ENCODE data around the gene SIGLEC12.
"Not testable (repeated sequence)": the region's sequence is repeated elsewhere in the genome, so short reads cannot be mapped to it uniquely, and the experiment has no call there.

SIGLEC12 gene

GRCh38 chr19:51521781-51522180 is 20.2 kb upstream of the SIGLEC12 start:
- DNase-seq (ENCODE audit: low spot score) = peak; percentile 29

GRCh38 chr19:51521357-51521756 is 19.8 kb upstream of the SIGLEC12 start:
- no peak for DNase-seq (ENCODE audit: low spot score)

GRCh38 chr19:51520728-51521127 is 19.1 kb upstream of the SIGLEC12 start:
- DNase-seq (ENCODE audit: low spot score) = no peak

- DNase-seq (ENCODE audit: low spot score) = peak; percentile 40
Measured at GRCh38 chr19:51514866-51515481, 13.4 kb upstream of the SIGLEC12 start.

GRCh38 chr19:51513968-51514367 is 12.4 kb upstream of the SIGLEC12 start:
- no peak for DNase-seq (ENCODE audit: low spot score)

- no peak for DNase-seq (ENCODE audit: low spot score)
Measured at GRCh38 chr19:51511353-51511752, 9.8 kb upstream of the SIGLEC12 start.

GRCh38 chr19:51509823-51510660 is 8.4 kb upstream of the SIGLEC12 start:
- no peak for DNase-seq (ENCODE audit: low spot score)

GRCh38 chr19:51508059-51508733 is 6.6 kb upstream of the SIGLEC12 start:
- DNase-seq (ENCODE audit: low spot score) = no peak

- no peak for DNase-seq (ENCODE audit: low spot score)
Measured at GRCh38 chr19:51507640-51508058, 6.0 kb upstream of the SIGLEC12 start.

- no peak for DNase-seq (ENCODE audit: low spot score)
Measured at GRCh38 chr19:51507192-51507591, 5.6 kb upstream of the SIGLEC12 start.

- no peak for DNase-seq (ENCODE audit: low spot score)
Measured at GRCh38 chr19:51505904-51506303, 4.3 kb upstream of the SIGLEC12 start.

- DNase-seq (ENCODE audit: low spot score) = no peak
Measured at GRCh38 chr19:51503896-51504295, 2.3 kb upstream of the SIGLEC12 start.

GRCh38 chr19:51503286-51503817 is 1.8 kb upstream of the SIGLEC12 start:
- DNase-seq (ENCODE audit: low spot score) = peak; percentile 7

GRCh38 chr19:51500931-51501330 is 669 bp downstream of the SIGLEC12 start:
- not testable (repeated sequence) for DNase-seq (ENCODE audit: low spot score)

GRCh38 chr19:51497666-51498065 is 3.9 kb downstream of the SIGLEC12 start:
- no peak for DNase-seq (ENCODE audit: low spot score)

- peak; percentile 44 for DNase-seq (ENCODE audit: low spot score)
Measured at GRCh38 chr19:51493776-51494175, 7.8 kb downstream of the SIGLEC12 start.

- DNase-seq (ENCODE audit: low spot score) = no peak
Measured at GRCh38 chr19:51491586-51491985, 10.0 kb downstream of the SIGLEC12 start.

- no peak for DNase-seq (ENCODE audit: low spot score)
Measured at GRCh38 chr19:51490676-51491075, 10.9 kb downstream of the SIGLEC12 start.

- DNase-seq (ENCODE audit: low spot score) = no peak
Measured at GRCh38 chr19:51489113-51489512, 12.5 kb downstream of the SIGLEC12 start.

GRCh38 chr19:51488491-51488890 is 13.1 kb downstream of the SIGLEC12 start:
- DNase-seq (ENCODE audit: low spot score) = no peak

GRCh38 chr19:51485960-51486660 is 15.5 kb downstream of the SIGLEC12 start:
- DNase-seq (ENCODE audit: low spot score) = no peak

GRCh38 chr19:51480590-51480989 is 21.0 kb downstream of the SIGLEC12 start:
- DNase-seq (ENCODE audit: low spot score) = no peak

Measured in Ammon's horn (tissue), 1 donor.